KMS-11 (cell line): ENCODE results near the gene TEX14.

Experiments
- H2AFZ ChIP-seq: fragments of 200-600 bp; sonication (generic); 2 replicates; pipeline ENCODE4 v1.6.1; 2016; ENCODE audit warnings: antibody characterized with exemption, mixed run types, low read depth
- H3K27ac ChIP-seq: fragments of 200-600 bp; sonication (generic); 2 replicates; pipeline ENCODE4 v1.6.1; 2016; ENCODE audit warnings: mild to moderate bottlenecking, mixed run types
- H3K27me3 ChIP-seq: fragments of 200-600 bp; sonication (generic); 2 replicates; pipeline ENCODE4 v1.6.1; 2017; ENCODE audit warnings: mild to moderate bottlenecking, low read depth, mixed run types, moderate library complexity; ENCODE audit not compliant: insufficient read depth
- H3K36me3 ChIP-seq: fragments of 200-600 bp; sonication (generic); 2 replicates; pipeline ENCODE4 v1.6.1; 2017; ENCODE audit warnings: mild to moderate bottlenecking, mixed run types; ENCODE audit not compliant: insufficient read depth
- H3K4me1 ChIP-seq: fragments of 200-600 bp; sonication (generic); 2 replicates; pipeline ENCODE4 v1.6.1; 2016; ENCODE audit warnings: mild to moderate bottlenecking, low read depth, mixed run types; ENCODE audit not compliant: poor library complexity, severe bottlenecking
- H3K4me2 ChIP-seq: fragments of 200-600 bp; sonication (generic); 2 replicates; pipeline ENCODE4 v1.7.0; 2016; ENCODE audit warnings: mild to moderate bottlenecking, mixed run types
- H3K4me3 ChIP-seq: fragments of 200-600 bp; sonication (generic); IDR thresholded peaks from 2 replicates; pipeline ENCODE4 v1.6.1; 2017; ENCODE audit warnings: low read depth, low read length, mixed read lengths; ENCODE audit not compliant: insufficient read depth
- H3K79me2 ChIP-seq: fragments of 200-600 bp; sonication (generic); 2 replicates; pipeline ENCODE4 v1.6.1; 2016; ENCODE audit warnings: low read depth, mixed run types; ENCODE audit not compliant: insufficient read depth
- H3K9ac ChIP-seq: fragments of 200-600 bp; sonication (generic); 2 replicates; pipeline ENCODE4 v1.6.1; 2016; ENCODE audit warnings: mild to moderate bottlenecking, mixed run types
- H4K20me1 ChIP-seq: fragments of 200-600 bp; sonication (generic); 2 replicates; pipeline ENCODE4 v1.6.1; 2016; ENCODE audit warnings: mild to moderate bottlenecking, mixed run types; ENCODE audit not compliant: insufficient read depth
- CTCF ChIP-seq: fragments of 200-600 bp; sonication (generic); conservative IDR thresholded peaks from 2 replicates; pipeline ENCODE4 v1.6.1; 2017; ENCODE audit warnings: low read depth, mild to moderate bottlenecking, antibody characterized with exemption, low read length, moderate library complexity, mixed read lengths

Gene TEX14

GRCh38 chr17:58568044-58568799 is 123.6 kb downstream of the TEX14 start:
- no peak for TF ChIP-seq CTCF
- no peaks in the 10 kb centered on the region for H3K79me2 ChIP-seq
- H3K27me3 ChIP-seq = no peaks in the 10 kb centered on the region
- no peak overlapping the region for H2AFZ ChIP-seq
- H4K20me1 ChIP-seq = no peaks in the 10 kb centered on the region
- no peak overlapping the region for H3K9ac ChIP-seq
- no peak overlapping the region for H3K4me3 ChIP-seq
- H3K27ac ChIP-seq = peak overlapping the region; percentile 12; the same call in 1 of the 2 replicates
- peaks cover 64% of the 10 kb centered on the region for H3K4me1 ChIP-seq
- H3K36me3 ChIP-seq = no peaks in the 10 kb centered on the region
- peak overlapping the region; percentile 22; the same call in 1 of the 2 replicates for H3K4me2 ChIP-seq

- TF ChIP-seq CTCF = no peak
- peak overlapping the region; percentile 16; the same call in 1 of the 2 replicates for H3K9ac ChIP-seq
- H2AFZ ChIP-seq = no peak overlapping the region
- peaks cover 81% of the 10 kb centered on the region for H3K4me1 ChIP-seq
- no peaks in the 10 kb centered on the region for H3K27me3 ChIP-seq
- H3K79me2 ChIP-seq = no peaks in the 10 kb centered on the region
- no peaks in the 10 kb centered on the region for H4K20me1 ChIP-seq
- no peaks in the 10 kb centered on the region for H3K36me3 ChIP-seq
- H3K4me2 ChIP-seq = peak overlapping the region; percentile 55
- peak overlapping the region; percentile 70 for H3K27ac ChIP-seq
- peak overlapping the region; percentile 40 for H3K4me3 ChIP-seq
Observed at GRCh38 chr17:58565389-58566311, 126.2 kb downstream of the TEX14 start.

GRCh38 chr17:58564971-58565370 is 126.9 kb downstream of the TEX14 start:
- H3K9ac ChIP-seq = peak overlapping the region; percentile 16; the same call in 1 of the 2 replicates
- H2AFZ ChIP-seq = no peak overlapping the region
- H3K79me2 ChIP-seq = no peaks in the 10 kb centered on the region
- peak overlapping the region; percentile 70 for H3K27ac ChIP-seq
- peaks cover 88% of the 10 kb centered on the region for H3K4me1 ChIP-seq
- H3K36me3 ChIP-seq = no peaks in the 10 kb centered on the region
- no peaks in the 10 kb centered on the region for H4K20me1 ChIP-seq
- peak overlapping the region; percentile 40 for H3K4me3 ChIP-seq
- no peak for TF ChIP-seq CTCF
- no peaks in the 10 kb centered on the region for H3K27me3 ChIP-seq
- peak overlapping the region; percentile 55 for H3K4me2 ChIP-seq

- Histone ChIP-seq H3K27me3 (no peaks in the 10 kb centered on the region), H3K4me3 (no peak overlapping the region), H3K9ac (peak overlapping the region; percentile 16; the same call in 1 of the 2 replicates), H3K4me2 (peak overlapping the region; percentile 55), H3K36me3 (no peaks in the 10 kb centered on the region), H3K27ac (peak overlapping the region; percentile 70; the same call in 1 of the 2 replicates), H2AFZ (no peak overlapping the region), H3K4me1 (peaks cover 92% of the 10 kb centered on the region), H3K79me2 (no peaks in the 10 kb centered on the region), H4K20me1 (no peaks in the 10 kb centered on the region)
- TF ChIP-seq CTCF = no peak
Observed at GRCh38 chr17:58564243-58564642, 127.6 kb downstream of the TEX14 start.
